ENCODE measurements around the gene IQCN.

DNA sequence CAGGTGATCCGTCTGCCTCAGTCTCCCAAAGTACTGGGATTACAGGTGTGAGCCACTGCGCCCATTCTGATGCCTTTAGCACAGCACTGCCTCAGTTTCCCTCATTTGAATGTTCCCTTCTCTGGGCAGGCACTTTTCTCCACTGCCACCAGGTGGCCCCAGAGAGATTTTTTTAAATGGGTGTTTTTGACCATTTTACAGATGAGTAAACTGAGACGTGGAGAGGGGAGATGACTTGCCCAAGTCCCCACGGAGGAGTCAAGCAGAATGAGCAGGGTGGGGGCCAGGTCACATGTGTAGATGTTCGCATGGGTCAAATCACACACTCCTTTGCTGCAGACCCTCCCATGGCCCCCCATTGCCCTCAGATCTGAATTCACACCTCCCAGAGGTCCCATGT is 44.8 kb downstream of the IQCN start:
- no peak for TF ChIP-seq EZH2 (IDR thresholded peaks at IDR 0.05; ENCODE audit: borderline replicate concordance, low read depth, low read length, severe bottlenecking)
- TF ChIP-seq, protein P1, sequence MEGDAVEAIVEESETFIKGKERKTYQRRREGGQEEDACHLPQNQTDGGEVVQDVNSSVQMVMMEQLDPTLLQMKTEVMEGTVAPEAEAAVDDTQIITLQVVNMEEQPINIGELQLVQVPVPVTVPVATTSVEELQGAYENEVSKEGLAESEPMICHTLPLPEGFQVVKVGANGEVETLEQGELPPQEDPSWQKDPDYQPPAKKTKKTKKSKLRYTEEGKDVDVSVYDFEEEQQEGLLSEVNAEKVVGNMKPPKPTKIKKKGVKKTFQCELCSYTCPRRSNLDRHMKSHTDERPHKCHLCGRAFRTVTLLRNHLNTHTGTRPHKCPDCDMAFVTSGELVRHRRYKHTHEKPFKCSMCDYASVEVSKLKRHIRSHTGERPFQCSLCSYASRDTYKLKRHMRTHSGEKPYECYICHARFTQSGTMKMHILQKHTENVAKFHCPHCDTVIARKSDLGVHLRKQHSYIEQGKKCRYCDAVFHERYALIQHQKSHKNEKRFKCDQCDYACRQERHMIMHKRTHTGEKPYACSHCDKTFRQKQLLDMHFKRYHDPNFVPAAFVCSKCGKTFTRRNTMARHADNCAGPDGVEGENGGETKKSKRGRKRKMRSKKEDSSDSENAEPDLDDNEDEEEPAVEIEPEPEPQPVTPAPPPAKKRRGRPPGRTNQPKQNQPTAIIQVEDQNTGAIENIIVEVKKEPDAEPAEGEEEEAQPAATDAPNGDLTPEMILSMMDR (IDR thresholded peaks at IDR 0.05; ENCODE audit: borderline replicate concordance, extremely low read depth, low read length, poor library complexity, severe bottlenecking) = peak; percentile 59

Measured in DND-41 (cell line).